Fibroblast of pulmonary artery (primary cell): ENCODE data around the gene INHBC.

Experiments
- DNase-seq: peaks from one replicate; pipeline ENCODE4 v3.0.0-alpha.2; 2010; ENCODE audit warnings: low read depth
- H3K4me3 ChIP-seq: replicated peaks from 2 replicates; pipeline ENCODE4 v1.5.1; 2011; ENCODE audit warnings: low read depth, mild to moderate bottlenecking, control low read depth, low read length, moderate library complexity
- CTCF ChIP-seq: IDR thresholded peaks from 2 replicates; pipeline ENCODE4 v1.5.1; 2011; ENCODE audit warnings: mild to moderate bottlenecking, control low read depth, low read length, inconsistent platforms; ENCODE audit errors: missing control alignments

The INHBC gene

GRCh38 chr12:57470970-57471656 lies 36.5 kb downstream of the INHBC start:
- DNase-seq: no peak
- TF ChIP-seq CTCF: no peak
- H3K4me3 ChIP-seq: no peak overlapping the region

GRCh38 chr12:57471661-57472060 lies 37.1 kb downstream of the INHBC start:
- no peak overlapping the region for H3K4me3 ChIP-seq
- no peak for DNase-seq
- no peak for TF ChIP-seq CTCF

GRCh38 chr12:57472391-57472790 lies 37.8 kb downstream of the INHBC start:
- no peak for DNase-seq
- H3K4me3 ChIP-seq: no peak overlapping the region
- no peak for TF ChIP-seq CTCF

- TF ChIP-seq CTCF: no peak
- H3K4me3 ChIP-seq: no peak overlapping the region
- DNase-seq: no peak
Measured at GRCh38 chr12:57473392-57473791, 38.8 kb downstream of the INHBC start.

- no peak for DNase-seq
- H3K4me3 ChIP-seq: no peak overlapping the region
- no peak for TF ChIP-seq CTCF
Measured at GRCh38 chr12:57473886-57474285, 39.3 kb downstream of the INHBC start.

- no peak for DNase-seq
- H3K4me3 ChIP-seq: no peak overlapping the region
- no peak for TF ChIP-seq CTCF
Measured at GRCh38 chr12:57474430-57474829, 39.8 kb downstream of the INHBC start.

- TF ChIP-seq CTCF: no peak
- no peak for DNase-seq
- no peak overlapping the region for H3K4me3 ChIP-seq
Measured at GRCh38 chr12:57474862-57475261, 40.3 kb downstream of the INHBC start.
